GM12878 (cell line): ENCODE results near the gene RASGRF1. TPM values are rescaled to one million over a fixed set of nuclear protein-coding genes. Genes with fewer than 3 reads are reported as not detected.
A peak's percentile ranks its signal among the peaks of the same experiment; 100 is the strongest.

Experiments used
- ATAC-seq: fragments of 200-7000 bp; cut with Tn5 transposase; 3 replicates; pipeline ENCODE4 v1.9.1; 2020; ENCODE audit warnings: mild to moderate bottlenecking, moderate library complexity
- BruUV-seq: library from RNA; stranded (reverse); fragments of 400-500 nt; replicated peaks from 2 replicates; lab custom pipeline; 2021; lab: Mats Ljungman, UMichigan
- CTCF ChIA-PET: fragments of 300-600 bp; sonication (Branson Sonifier 250); formaldehyde crosslinking; extraction: SDS; loops from one replicate; lab custom pipeline; 2021; ENCODE audit warnings: inconsistent platforms; lab: Yijun Ruan, JAX
- POLR2A ChIA-PET: fragments of 350-600 bp; formaldehyde crosslinking; extraction: SDS; loops from one replicate; lab custom pipeline; 2021; ENCODE audit warnings: inconsistent platforms; lab: Charles Lee
- RAD21 ChIA-PET: fragments of 300-600 bp; sonication (Branson Sonifier 250); formaldehyde crosslinking; loops from one replicate; lab custom pipeline; 2023; ENCODE audit warnings: antibody characterized with exemption; ENCODE audit not compliant: unreplicated experiment; lab: Charles Lee
- SMC1A ChIA-PET: fragments of 300-600 bp; sonication (Branson Sonifier 250); formaldehyde crosslinking; loops from one replicate; lab custom pipeline; 2023; ENCODE audit not compliant: unreplicated experiment, uncharacterized antibody; lab: Charles Lee
- DNase-seq: peaks from one replicate; pipeline ENCODE4 v3.0.0-alpha.2; 2011; ENCODE audit warnings: low read depth, low spot score
- FAIRE-seq: peaks from 3 replicates; lab custom pipeline; 2011; peaks lifted over from hg19 to GRCh38; lab: Jason Lieb, UNC
- H2AFZ ChIP-seq: 2 replicates; pipeline ENCODE4 v1.6.0; 2011; ENCODE audit warnings: low read depth, low read length, control low read depth; ENCODE audit not compliant: control insufficient read depth
- H3K27ac ChIP-seq: 2 replicates; pipeline ENCODE4 v1.5.1; 2011; ENCODE audit warnings: control low read depth; ENCODE audit not compliant: control insufficient read depth, insufficient read depth
- H3K27me3 ChIP-seq, 2 experiments: replicated peaks in 1 of 2; 2 replicates each; pipeline versions ENCODE4 v1.6.0 to v1.6.1; 2011; ENCODE audit warnings: low read length in 1 of 2; ENCODE audit not compliant: control insufficient read depth in 2 of 2, insufficient read depth in 2 of 2
- H3K36me3 ChIP-seq, 2 experiments: 2 replicates each; pipeline ENCODE4 v1.5.1; 2011; ENCODE audit warnings: low read length in 1 of 2; ENCODE audit not compliant: control insufficient read depth in 2 of 2, insufficient read depth in 2 of 2
- H3K4me1 ChIP-seq: 2 replicates; pipeline ENCODE4 v1.6.1; 2011; ENCODE audit warnings: mild to moderate bottlenecking, low read length, moderate library complexity, mixed read lengths; ENCODE audit not compliant: control insufficient read depth, insufficient read depth
- H3K4me2 ChIP-seq: 2 replicates; pipeline ENCODE4 v1.6.0; 2011; ENCODE audit warnings: control low read depth; ENCODE audit not compliant: control insufficient read depth, insufficient read depth
- H3K4me3 ChIP-seq: fragments of 200-600 bp; sonication (generic); 2 replicates; pipeline ENCODE4 v1.5.1; 2016
- H3K79me2 ChIP-seq: 2 replicates; pipeline ENCODE4 v1.6.0; 2011; ENCODE audit warnings: low read length; ENCODE audit not compliant: control insufficient read depth, insufficient read depth
- H3K9ac ChIP-seq: 2 replicates; pipeline ENCODE4 v1.8.0; 2011; ENCODE audit warnings: low read length, control low read depth, mixed read lengths; ENCODE audit not compliant: control insufficient read depth, insufficient read depth
- H3K9me3 ChIP-seq: replicated peaks from 3 replicates; pipeline ENCODE4 v1.5.1; 2011; ENCODE audit warnings: mild to moderate bottlenecking, low read length; ENCODE audit not compliant: control insufficient read depth, insufficient read depth
- H4K20me1 ChIP-seq: 2 replicates; pipeline ENCODE4 v1.6.0; 2011; ENCODE audit not compliant: control insufficient read depth, insufficient read depth
- GABPA ChIP-seq: IDR thresholded peaks from 2 replicates; pipeline ENCODE4 v1.6.1; 2014; ENCODE audit warnings: antibody characterized with exemption, low read depth, mild to moderate bottlenecking, inconsistent platforms
- MEF2B ChIP-seq: fragments of 450-650 bp; IDR thresholded peaks from 2 replicates; pipeline ENCODE4 v1.6.1; 2018; ENCODE audit warnings: mild to moderate bottlenecking, moderate library complexity; ENCODE audit not compliant: partially characterized antibody, poor library complexity, severe bottlenecking
- NR2F1 ChIP-seq: fragments of 450-650 bp; conservative IDR thresholded peaks from 2 replicates; pipeline ENCODE4 v1.6.1; 2017; ENCODE audit warnings: mild to moderate bottlenecking
- NRF1 ChIP-seq: conservative IDR thresholded peaks from 2 replicates; pipeline ENCODE4 v1.6.1; 2011; ENCODE audit warnings: mild to moderate bottlenecking, low read depth, low read length, improper control_type of control experiment
- POLR2AphosphoS2 ChIP-seq: IDR thresholded peaks from 2 replicates; pipeline ENCODE4 v1.6.1; 2011; ENCODE audit warnings: low read depth, mild to moderate bottlenecking, low read length, improper control_type of control experiment, moderate library complexity
- RBBP5 ChIP-seq: fragments of 200-600 bp; sonication (generic); conservative IDR thresholded peaks from 2 replicates; pipeline ENCODE4 v1.6.1; 2016
- SMARCA5 ChIP-seq: fragments of 450-650 bp; IDR thresholded peaks from 2 replicates; pipeline ENCODE4 v1.6.1; 2017; ENCODE audit warnings: mild to moderate bottlenecking
- TARDBP ChIP-seq: IDR thresholded peaks from 2 replicates; pipeline ENCODE4 v1.6.1; 2016; ENCODE audit warnings: borderline replicate concordance
- ZBED1 ChIP-seq: IDR thresholded peaks from 2 replicates; pipeline ENCODE4 v1.6.1; 2016; ENCODE audit warnings: borderline replicate concordance
- ZNF622 ChIP-seq: fragments of 450-650 bp; IDR thresholded peaks from 2 replicates; pipeline ENCODE4 v1.6.1; 2017; ENCODE audit warnings: mild to moderate bottlenecking, inconsistent platforms
- WGBS: methylation state at CpG from one replicate; pipeline ENCODE4 v1.1.6; 2016; ENCODE audit warnings: low lambda C conversion rate; ENCODE audit not compliant: insufficient replicate concordance, insufficient coverage; ENCODE audit errors: missing lambda C conversion rate; 5-methylcytosine and 5-hydroxymethylcytosine counted together
- in situ Hi-C: fragments of 300-500 bp; cut with MboI; formaldehyde crosslinking; loops from 9 replicates; pipeline ENCODE4 v1.14.3; 2018; ENCODE audit warnings: mixed read lengths
- intact Hi-C: fragments of 100-400 bp; cut with micrococcal nuclease; formaldehyde crosslinking; loops from one replicate; pipeline ENCODE4 v1.14.2; 2022; ENCODE audit not compliant: unreplicated experiment
- polyA plus RNA-seq, 11 experiments: library from polyadenylated mRNA; depleted of rRNA in 4 of 11; unstranded in 6 of 11; stranded (reverse) in 5 of 11; fragments of >200 nt; fragmentation: Nextera tagmentation in 4 of 11; fragmentation: Illumina TruSeq in 1 of 11; extraction: Ambion mirVana in 4 of 11; extraction: Trizol in 1 of 11; gene quantifications; 1 replicate in 1 of 11; 2 replicates in 10 of 11; pipeline versions ENCODE4 v1.2.1 to v1.2.3, GENCODE V29; 2011 to 2016; ENCODE audit warnings: inconsistent platforms in 2 of 11, missing spikeins in 2 of 11, low read depth in 1 of 11
- total RNA-seq, 4 experiments: library from RNA; depleted of rRNA in 3 of 4; stranded (reverse); fragments of >200 nt in 3 of 4; fragmentation: Illumina TruSeq in 1 of 4; extraction: Trizol in 1 of 4; gene quantifications; 2 replicates each; pipeline versions ENCODE4 v1.2.1 to v1.2.3, GENCODE V29; 2013 to 2021

RASGRF1 gene
- total and polyA plus RNA-seq, 10 of the 15 experiments (the other 5 are each of a cell fraction or from before 2014, with no cell fraction given), result 0.20 to 1.9 (median 0.86) TPM

GRCh38 chr15:79051941-79052731 lies 38.4 kb downstream of the RASGRF1 start (continued):
- no peak for TF ChIP-seq ZBED1
- no peak for TF ChIP-seq NR2F1

- Histone ChIP-seq H3K79me2 (no peaks in the 10 kb centered on the region), H3K36me3 (no peaks in the 10 kb centered on the region), H3K4me3 (no peak overlapping the region), H3K9ac (no peak overlapping the region), H3K4me1 (no peaks in the 10 kb centered on the region), H3K9me3 (no peaks in the 10 kb centered on the region), H4K20me1 (no peaks in the 10 kb centered on the region), H3K27ac (no peak overlapping the region), H3K4me2 (no peak overlapping the region), H3K27me3 (peaks cover 2 to 3% of the 10 kb centered on the region in 2 experiments; a peak in 1 of 4 replicates), H2AFZ (no peak overlapping the region)
- ChIA-PET POLR2A (no interaction called here), RAD21 (no interaction called here), SMC1A (no interaction called here), CTCF (no interaction called here)
- 36% methylated on average over 6 of the region's 6 CpGs for WGBS
- FAIRE-seq (no peak), DNase-seq (no peak), ATAC-seq (no peak)
- BruUV-seq, result no TSS peak
- intact Hi-C loops (no loop called here), in situ Hi-C loops (no loop called here)
- TF ChIP-seq MEF2B (peak; percentile 24), TARDBP (no peak)
Observed at GRCh38 chr15:79051029-79051428, 39.6 kb downstream of the RASGRF1 start.

GRCh38 chr15:79050341-79050740 lies 40.2 kb downstream of the RASGRF1 start:
- intact Hi-C loops, result no loop called here
- Histone ChIP-seq H3K27me3 (peaks cover 0 to 3% of the 10 kb centered on the region in 2 experiments; a peak in 1 of 4 replicates), H3K79me2 (no peaks in the 10 kb centered on the region), H3K4me1 (no peaks in the 10 kb centered on the region), H3K36me3 (no peaks in the 10 kb centered on the region), H3K27ac (no peak overlapping the region), H3K9me3 (no peaks in the 10 kb centered on the region), H4K20me1 (no peaks in the 10 kb centered on the region), H3K9ac (no peak overlapping the region), H3K4me2 (no peak overlapping the region), H3K4me3 (no peak overlapping the region), H2AFZ (no peak overlapping the region)
- in situ Hi-C loops, result no loop called here
- no peak for DNase-seq
- RAD21 ChIA-PET, result no interaction called here
- no peak for ATAC-seq
- CTCF ChIA-PET, result no interaction called here
- SMC1A ChIA-PET, result no interaction called here
- no peak for FAIRE-seq
- no TSS peak for BruUV-seq
- TF ChIP-seq POLR2AphosphoS2 (no peak), RBBP5 (no peak), GABPA (no peak), SMARCA5 (no peak), NRF1 (no peak), ZNF622 (no peak)
- WGBS, result 61% methylated on average over 3 of the region's 3 CpGs
- POLR2A ChIA-PET, result no interaction called here
